SK-N-SH (cell line): ENCODE data around the gene PDE4B. TPM values are rescaled to one million over a fixed set of nuclear protein-coding genes. Genes with fewer than 3 reads are reported as not detected.

Experiments
- CTCF ChIA-PET: fragments of 300-600, 350-600 bp; formaldehyde crosslinking; extraction: SDS; loops from one replicate; lab custom pipeline; 2021; lab: Yijun Ruan, JAX
- POLR2A ChIA-PET: fragments of 350-600 bp; sonication (Branson Sonifier 250); formaldehyde crosslinking; extraction: SDS; loops from one replicate; lab custom pipeline; 2020; ENCODE audit warnings: antibody characterized with exemption, inconsistent platforms; lab: Yijun Ruan, JAX
- DNase-seq: peaks from one replicate; pipeline ENCODE4 v3.0.0; 2012
- H2AFZ ChIP-seq: fragments of 200-600 bp; sonication (generic); 2 replicates; pipeline ENCODE4 v1.8.1; 2016; ENCODE audit warnings: antibody characterized with exemption, mild to moderate bottlenecking, low read depth
- H3F3A ChIP-seq: fragments of 200-600 bp; sonication (generic); replicated peaks from 2 replicates; pipeline ENCODE3; 2016; ENCODE audit warnings: antibody characterized with exemption, mild to moderate bottlenecking; ENCODE audit not compliant: insufficient read depth
- H3K27ac ChIP-seq, 2 experiments: fragments of 200-500 bp in 1 of 2; fragments of 200-600 bp in 1 of 2; sonication (Bioruptor generic) in 1 of 2; sonication (generic), shearing (Covaris generic) in 1 of 2; 2 replicates each; pipeline versions ENCODE4 v1.5.1 to v1.6.1; 2014 to 2016; ENCODE audit warnings: low read depth in 2 of 2, inconsistent platforms in 1 of 2, low read length in 1 of 2, mild to moderate bottlenecking in 1 of 2, mixed read lengths in 1 of 2
- H3K27me3 ChIP-seq: fragments of 200-600 bp; sonication (generic), shearing (Covaris generic); 2 replicates; pipeline ENCODE4 v1.6.1; 2016; ENCODE audit warnings: mixed run types; ENCODE audit not compliant: insufficient read depth
- H3K36me3 ChIP-seq, 2 experiments: fragments of 200-500 bp in 1 of 2; fragments of 200-600 bp in 1 of 2; sonication (Bioruptor generic) in 1 of 2; sonication (generic) in 1 of 2; replicated peaks in 1 of 2; 2 replicates each; pipeline versions ENCODE3 to v1.5.1; 2014 to 2016; ENCODE audit warnings: low read length in 1 of 2, mild to moderate bottlenecking in 1 of 2; ENCODE audit not compliant: insufficient read depth in 2 of 2, control insufficient read depth in 1 of 2
- H3K4me1 ChIP-seq, 2 experiments: fragments of 200-500 bp in 1 of 2; fragments of 200-600 bp in 1 of 2; sonication (Bioruptor generic) in 1 of 2; sonication (generic), shearing (Covaris generic) in 1 of 2; 2 replicates each; pipeline versions ENCODE4 v1.5.1 to v1.6.1; 2014 to 2016; ENCODE audit warnings: low read depth in 1 of 2, low read length in 1 of 2, mixed run types in 1 of 2; ENCODE audit not compliant: insufficient read depth in 2 of 2, control insufficient read depth in 1 of 2
- H3K4me2 ChIP-seq: fragments of 200-600 bp; sonication (generic), shearing (Covaris generic); 2 replicates; pipeline ENCODE4 v1.6.1; 2017; ENCODE audit warnings: mixed run types
- H3K4me3 ChIP-seq, 2 experiments: fragments of 200-500 bp in 1 of 2; fragments of 200-600 bp in 1 of 2; sonication (Bioruptor generic) in 1 of 2; sonication (generic), shearing (Covaris generic) in 1 of 2; 2 replicates each; pipeline versions ENCODE4 v1.5.1 to v1.8.1; 2014 to 2016; ENCODE audit warnings: low read depth in 2 of 2, inconsistent platforms in 1 of 2, low read length in 1 of 2, mild to moderate bottlenecking in 1 of 2, mixed read lengths in 1 of 2, moderate library complexity in 1 of 2
- H3K79me2 ChIP-seq: fragments of 200-600 bp; sonication (generic); 2 replicates; pipeline ENCODE4 v1.8.1; 2017; ENCODE audit warnings: mild to moderate bottlenecking; ENCODE audit not compliant: insufficient read depth
- H3K9ac ChIP-seq: fragments of 200-600 bp; sonication (generic); 2 replicates; pipeline ENCODE4 v1.6.1; 2017; ENCODE audit warnings: mixed run types
- H3K9me2 ChIP-seq: fragments of 200-600 bp; sonication (generic); 2 replicates; pipeline ENCODE4 v1.6.1; 2017; ENCODE audit warnings: mixed run types
- H3K9me3 ChIP-seq: fragments of 200-600 bp; sonication (generic); 2 replicates; pipeline ENCODE4 v1.6.1; 2017; ENCODE audit warnings: mixed run types, mild to moderate bottlenecking, moderate library complexity
- H4K20me1 ChIP-seq: fragments of 200-600 bp; sonication (generic); 2 replicates; pipeline ENCODE4 v1.6.1; 2017; ENCODE audit warnings: mild to moderate bottlenecking, mixed run types; ENCODE audit not compliant: insufficient read depth
- ELF1 ChIP-seq: IDR thresholded peaks from 2 replicates; pipeline ENCODE4 v1.4.0; 2012
- EP300 ChIP-seq, 2 experiments: IDR thresholded peaks; 2 replicates each; pipeline versions ENCODE4 v1.4.0 to v1.6.1; 2012; ENCODE audit warnings: borderline replicate concordance in 1 of 2, low read depth in 1 of 2, low read length in 1 of 2
- EZH2phosphoT487 ChIP-seq: fragments of 200-600 bp; sonication (generic); IDR thresholded peaks from 2 replicates; pipeline ENCODE4 v1.6.1; 2017; ENCODE audit warnings: low read depth, mixed run types, mild to moderate bottlenecking, antibody characterized with exemption, moderate library complexity, borderline replicate concordance
- FOSL2 ChIP-seq: IDR thresholded peaks from 2 replicates; pipeline ENCODE4 v1.4.0; 2012; ENCODE audit warnings: low read depth, mild to moderate bottlenecking, moderate library complexity, borderline replicate concordance
- FOXJ3 ChIP-seq: sonication (generic); formaldehyde crosslinking; IDR thresholded peaks from 2 replicates; pipeline ENCODE4 v1.5.1; 2020; ENCODE audit warnings: mild to moderate bottlenecking, missing genetic modification reagents
- GABPA ChIP-seq: IDR thresholded peaks from 2 replicates; pipeline ENCODE4 v1.4.0; 2012; ENCODE audit warnings: low read depth, mild to moderate bottlenecking
- GATA2 ChIP-seq: sonication (generic); formaldehyde crosslinking; IDR thresholded peaks from 2 replicates; pipeline ENCODE4 v1.5.0; 2020; ENCODE audit warnings: mild to moderate bottlenecking, missing genetic modification reagents
- IRF3 ChIP-seq: fragments of 150-350 bp; IDR thresholded peaks from 2 replicates; pipeline ENCODE4 v1.6.1; 2016; ENCODE audit warnings: mild to moderate bottlenecking, low read depth, low read length
- RAD21 ChIP-seq: IDR thresholded peaks from 2 replicates; pipeline ENCODE4 v1.6.1; 2012; ENCODE audit warnings: mild to moderate bottlenecking, low read length
- SIN3A ChIP-seq: IDR thresholded peaks from 2 replicates; pipeline ENCODE4 v1.6.1; 2012; ENCODE audit warnings: low read depth, mild to moderate bottlenecking, low read length, moderate library complexity, borderline replicate concordance
- TCF12 ChIP-seq: IDR thresholded peaks from 2 replicates; pipeline ENCODE4 v1.4.0; 2012
- TEAD4 ChIP-seq: IDR thresholded peaks from 2 replicates; pipeline ENCODE4 v1.4.0; 2012; ENCODE audit warnings: mild to moderate bottlenecking, borderline replicate concordance; ENCODE audit not compliant: insufficient read depth
- YY1 ChIP-seq: IDR thresholded peaks from 2 replicates; pipeline ENCODE4 v1.4.0; 2012; ENCODE audit warnings: low read depth, mild to moderate bottlenecking
- WGBS: methylation state at CpG from one replicate; pipeline ENCODE4 v1.1.6; 2017; ENCODE audit warnings: low lambda C conversion rate; 5-methylcytosine and 5-hydroxymethylcytosine counted together
- polyA plus RNA-seq, 3 experiments: library from polyadenylated mRNA; depleted of rRNA; stranded (reverse); fragments of >200 nt; gene quantifications; 2 replicates each; pipeline ENCODE4 v1.2.3, GENCODE V29; 2012
- TF ChIP-seq, protein P1 (sequence below): IDR thresholded peaks from 2 replicates; pipeline ENCODE4 v1.4.0; 2012; ENCODE audit warnings: low read depth, borderline replicate concordance
- TF ChIP-seq, protein P2 (sequence below): IDR thresholded peaks from 2 replicates; pipeline ENCODE4 v1.4.0; 2012; ENCODE audit warnings: low read depth, borderline replicate concordance

The PDE4B gene
- polyA plus RNA-seq, 1 of the 3 experiments (the other 2 are of a cell fraction) = 1.9 TPM

- no peaks in the 10 kb centered on the region for H3K27me3 ChIP-seq
- POLR2A ChIA-PET = no interaction called here
- CTCF ChIA-PET = interaction anchor here (1.1 to 2.9 kb wide), 3 partner anchors 17 to 230 kb away, joined by 4 to 12 read pairs (median 5); no protein-coding TSS in a partner anchor
- H2AFZ ChIP-seq = no peak overlapping the region
- no peak for TF ChIP-seq IRF3
- no peak for TF ChIP-seq ELF1
- no peak for TF ChIP-seq GATA2
- no peak for TF ChIP-seq SIN3A
- no peak for TF ChIP-seq RAD21
- no peak for TF ChIP-seq GABPA
- TF ChIP-seq FOXJ3 = no peak
- no peak for TF ChIP-seq YY1
- TF ChIP-seq, protein P1, sequence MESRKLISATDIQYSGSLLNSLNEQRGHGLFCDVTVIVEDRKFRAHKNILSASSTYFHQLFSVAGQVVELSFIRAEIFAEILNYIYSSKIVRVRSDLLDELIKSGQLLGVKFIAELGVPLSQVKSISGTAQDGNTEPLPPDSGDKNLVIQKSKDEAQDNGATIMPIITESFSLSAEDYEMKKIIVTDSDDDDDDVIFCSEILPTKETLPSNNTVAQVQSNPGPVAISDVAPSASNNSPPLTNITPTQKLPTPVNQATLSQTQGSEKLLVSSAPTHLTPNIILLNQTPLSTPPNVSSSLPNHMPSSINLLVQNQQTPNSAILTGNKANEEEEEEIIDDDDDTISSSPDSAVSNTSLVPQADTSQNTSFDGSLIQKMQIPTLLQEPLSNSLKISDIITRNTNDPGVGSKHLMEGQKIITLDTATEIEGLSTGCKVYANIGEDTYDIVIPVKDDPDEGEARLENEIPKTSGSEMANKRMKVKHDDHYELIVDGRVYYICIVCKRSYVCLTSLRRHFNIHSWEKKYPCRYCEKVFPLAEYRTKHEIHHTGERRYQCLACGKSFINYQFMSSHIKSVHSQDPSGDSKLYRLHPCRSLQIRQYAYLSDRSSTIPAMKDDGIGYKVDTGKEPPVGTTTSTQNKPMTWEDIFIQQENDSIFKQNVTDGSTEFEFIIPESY = no peak
- TF ChIP-seq, protein P2, sequence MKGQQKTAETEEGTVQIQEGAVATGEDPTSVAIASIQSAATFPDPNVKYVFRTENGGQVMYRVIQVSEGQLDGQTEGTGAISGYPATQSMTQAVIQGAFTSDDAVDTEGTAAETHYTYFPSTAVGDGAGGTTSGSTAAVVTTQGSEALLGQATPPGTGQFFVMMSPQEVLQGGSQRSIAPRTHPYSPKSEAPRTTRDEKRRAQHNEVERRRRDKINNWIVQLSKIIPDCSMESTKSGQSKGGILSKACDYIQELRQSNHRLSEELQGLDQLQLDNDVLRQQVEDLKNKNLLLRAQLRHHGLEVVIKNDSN = no peak
- TF ChIP-seq EZH2phosphoT487 = no peak
- TF ChIP-seq EP300 (IDR thresholded peaks at IDR 0.05; ENCODE audit: borderline replicate concordance in 1 of 2, low read depth in 1 of 2, low read length in 1 of 2) = no peak
- H3K4me1 ChIP-seq = peaks cover 28% of the 10 kb centered on the region in 2 experiments; a peak in 3 of 4 replicates
- no peak for DNase-seq
- H3K36me3 ChIP-seq = no peaks in the 10 kb centered on the region
- no peaks in the 10 kb centered on the region for H3K9me3 ChIP-seq
- H3K4me2 ChIP-seq = no peak overlapping the region
- peak overlapping the region in 1 of 2 experiments; percentile 58; a peak in 1 of 4 replicates for H3K27ac ChIP-seq
- no peak overlapping the region for H3K4me3 ChIP-seq
- no peaks in the 10 kb centered on the region for H4K20me1 ChIP-seq
- no peaks in the 10 kb centered on the region for H3K79me2 ChIP-seq
- WGBS = 93% methylated on average over 2 of the region's 2 CpGs
- no peak overlapping the region for H3K9ac ChIP-seq
- H3K9me2 ChIP-seq = no peaks in the 10 kb centered on the region
- H3F3A ChIP-seq = peaks cover 11% of the 10 kb centered on the region
Measured at GRCh38 chr1:66273656-66274055, 481.0 kb downstream of the PDE4B start.

DNA sequence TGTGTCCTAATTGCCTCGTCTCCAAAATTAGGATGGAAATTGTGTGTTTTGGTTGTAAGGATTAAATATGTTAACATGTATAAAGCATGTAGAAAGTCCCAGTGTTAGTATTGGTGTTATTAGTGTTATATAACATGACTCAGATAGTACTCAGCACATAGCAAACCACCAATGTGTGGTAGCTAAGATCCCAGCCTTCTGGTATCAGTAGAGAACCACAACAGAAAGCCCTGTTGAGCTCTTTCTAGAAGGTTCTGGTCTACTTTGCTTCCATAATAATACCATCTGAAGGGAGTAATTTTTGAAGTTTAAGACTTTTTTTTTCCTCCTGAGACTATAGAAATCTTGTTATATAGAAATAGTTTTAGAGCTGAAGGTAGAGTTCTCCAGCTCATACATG is 481.9 kb downstream of the PDE4B start:
- peaks cover 19 to 31% of the 10 kb centered on the region in 2 experiments; a peak in 3 of 4 replicates for H3K4me1 ChIP-seq
- TF ChIP-seq FOSL2 (0 out of 2 replicates have a peak, but pooled peaks have one; percentile 11), GATA2 (no peak), TCF12 (no peak), TEAD4 (no peak), FOXJ3 (no peak)
- H2AFZ ChIP-seq = no peak overlapping the region
- no peaks in the 10 kb centered on the region for H3K9me3 ChIP-seq
- no peaks in the 10 kb centered on the region for H3K79me2 ChIP-seq
- H3K36me3 ChIP-seq = no peaks in the 10 kb centered on the region
- peak overlapping the region in 1 of 2 experiments; percentile 20; a peak in 1 of 4 replicates for H3K27ac ChIP-seq
- no peaks in the 10 kb centered on the region for H4K20me1 ChIP-seq
- WGBS = 89% methylated on average over 1 of the region's 1 CpG
- CTCF ChIA-PET = interaction anchor here (1.8 to 2.0 kb wide), 2 partner anchors 172 to 229 kb away, joined by 5 to 6 read pairs; no protein-coding TSS in a partner anchor
- POLR2A ChIA-PET = no interaction called here
- DNase-seq = no peak
- no peaks in the 10 kb centered on the region for H3K27me3 ChIP-seq
- no peak overlapping the region for H3K4me2 ChIP-seq
- no peak overlapping the region for H3K4me3 ChIP-seq
- H3F3A ChIP-seq = peaks cover 11% of the 10 kb centered on the region
- no peaks in the 10 kb centered on the region for H3K9me2 ChIP-seq
- no peak overlapping the region for H3K9ac ChIP-seq
